Liver (tissue), 9 donors: ENCODE results near the gene ANO8. TPM values are rescaled to one million over a fixed set of nuclear protein-coding genes. Genes with fewer than 3 reads are reported as not detected.
A peak's percentile ranks its signal among the peaks of the same experiment; 100 is the strongest.

Source experiments
- DNase-seq: peaks from one replicate; pipeline ENCODE4 v3.0.0-alpha.2; 2017; ENCODE audit warnings: low spot score
- H3K27ac ChIP-seq, 2 donors: one replicate each; pipeline ENCODE4 v1.7.0; 2013; ENCODE audit warnings: inconsistent platforms in 2 of 2, low read length in 2 of 2, control low read depth in 1 of 2, low read depth in 1 of 2, mild to moderate bottlenecking in 1 of 2
- H3K27me3 ChIP-seq, 4 donors: one replicate each; pipeline versions ENCODE4 v1.6.1 to v1.7.0; 2013; ENCODE audit warnings: low read length in 3 of 4, inconsistent platforms in 1 of 4, mild to moderate bottlenecking in 1 of 4, moderate library complexity in 1 of 4; ENCODE audit not compliant: control insufficient read depth in 4 of 4, insufficient read depth in 4 of 4
- H3K36me3 ChIP-seq, 4 donors: one replicate each; pipeline versions ENCODE4 v1.6.1 to v1.7.0; 2013; ENCODE audit warnings: low read length in 3 of 4, mild to moderate bottlenecking in 3 of 4, low read depth in 1 of 4, moderate library complexity in 1 of 4; ENCODE audit not compliant: control insufficient read depth in 4 of 4, insufficient read depth in 3 of 4
- H3K4me1 ChIP-seq, 4 donors: one replicate each; pipeline versions ENCODE4 v1.6.1 to v1.7.0; 2013; ENCODE audit warnings: low read length in 3 of 4, mild to moderate bottlenecking in 3 of 4, moderate library complexity in 1 of 4; ENCODE audit not compliant: control insufficient read depth in 4 of 4, insufficient read depth in 4 of 4
- H3K4me3 ChIP-seq, 3 donors: one replicate each; pipeline versions ENCODE4 v1.6.1 to v1.7.0; 2013; ENCODE audit warnings: low read length in 3 of 3, control low read depth in 1 of 3, low read depth in 1 of 3, mild to moderate bottlenecking in 1 of 3
- H3K9ac ChIP-seq, 2 donors: one replicate each; pipeline ENCODE4 v1.7.0; 2013; ENCODE audit warnings: low read length in 2 of 2, mild to moderate bottlenecking in 2 of 2, moderate library complexity in 2 of 2, control low read depth in 1 of 2, low read depth in 1 of 2
- H3K9me3 ChIP-seq, 4 donors: one replicate each; pipeline versions ENCODE4 v1.6.1 to v1.7.0; 2013; ENCODE audit warnings: low read length in 3 of 4; ENCODE audit not compliant: control insufficient read depth in 4 of 4
- EGR1 ChIP-seq, 2 donors: IDR thresholded peaks; 2 replicates each; pipeline ENCODE4 v1.6.1; 2016 to 2018; ENCODE audit warnings: antibody characterized with exemption in 2 of 2, low read depth in 2 of 2
- FOXA1 ChIP-seq: IDR thresholded peaks from 2 replicates; pipeline ENCODE4 v1.6.1; 2016; ENCODE audit warnings: antibody characterized with exemption
- GABPA ChIP-seq, 2 donors: IDR thresholded peaks in 1 of 2; conservative IDR thresholded peaks in 1 of 2; 2 replicates each; pipeline ENCODE4 v1.6.1; 2016; ENCODE audit warnings: antibody characterized with exemption in 2 of 2, mild to moderate bottlenecking in 1 of 2, moderate library complexity in 1 of 2
- HNF4A ChIP-seq, 2 donors: conservative IDR thresholded peaks; 2 replicates each; pipeline ENCODE4 v1.6.1; 2016; ENCODE audit warnings: antibody characterized with exemption in 2 of 2, mild to moderate bottlenecking in 2 of 2
- HNF4G ChIP-seq: IDR thresholded peaks from 2 replicates; pipeline ENCODE4 v1.6.1; 2016; ENCODE audit warnings: antibody characterized with exemption
- JUND ChIP-seq, 2 donors: IDR thresholded peaks; 2 replicates each; pipeline ENCODE4 v1.6.1; 2016; ENCODE audit warnings: antibody characterized with exemption in 2 of 2
- NR2F2 ChIP-seq: IDR thresholded peaks from 2 replicates; pipeline ENCODE4 v1.6.1; 2016; ENCODE audit warnings: antibody characterized with exemption
- RAD21 ChIP-seq, 2 donors: IDR thresholded peaks; 2 replicates each; pipeline ENCODE4 v1.6.1; 2016; ENCODE audit warnings: antibody characterized with exemption in 2 of 2, mild to moderate bottlenecking in 2 of 2
- RXRA ChIP-seq, 2 donors: IDR thresholded peaks; 2 replicates each; pipeline ENCODE4 v1.6.1; 2017 to 2018; ENCODE audit warnings: antibody characterized with exemption in 2 of 2, mild to moderate bottlenecking in 1 of 2
- SP1 ChIP-seq: IDR thresholded peaks from 2 replicates; pipeline ENCODE4 v1.6.1; 2018; ENCODE audit warnings: antibody characterized with exemption, mild to moderate bottlenecking
- TAF1 ChIP-seq: conservative IDR thresholded peaks from 2 replicates; pipeline ENCODE4 v1.6.1; 2016; ENCODE audit warnings: antibody characterized with exemption, mild to moderate bottlenecking
- YY1 ChIP-seq: IDR thresholded peaks from 2 replicates; pipeline ENCODE4 v1.6.1; 2016; ENCODE audit warnings: antibody characterized with exemption, mild to moderate bottlenecking
- WGBS: extraction: QIAGEN DNeasy Blood & Tissue Kit; methylation state at CpG from one replicate; pipeline ENCODE4 v1.1.7; 2013; 5-methylcytosine and 5-hydroxymethylcytosine counted together
- polyA plus RNA-seq, 2 donors: library from polyadenylated mRNA; stranded (reverse) in 1 of 2; unstranded in 1 of 2; fragments of 200-250 nt in 1 of 2; fragments of >200 nt in 1 of 2; fragmentation: Nextera tagmentation in 1 of 2; extraction: Ambion mirVana in 1 of 2; gene quantifications; one replicate each; pipeline versions ENCODE4 v1.2.1 to v1.2.3, GENCODE V29; 2013 to 2015
- total RNA-seq, 2 donors: library from RNA; depleted of rRNA; stranded (reverse); fragments of >200 nt; gene quantifications; one replicate each; pipeline ENCODE4 v1.2.3, GENCODE V29; 2014
- TF ChIP-seq, protein P1 (sequence below): IDR thresholded peaks from 2 replicates; pipeline ENCODE4 v1.6.1; 2016; ENCODE audit warnings: antibody characterized with exemption, mild to moderate bottlenecking
- TF ChIP-seq, protein P2 (sequence below): IDR thresholded peaks from 2 replicates; pipeline ENCODE4 v1.6.1; 2016; ENCODE audit warnings: antibody characterized with exemption
- TF ChIP-seq, protein P3 (sequence below): IDR thresholded peaks from 2 replicates; pipeline ENCODE4 v1.6.1; 2016; ENCODE audit warnings: antibody characterized with exemption
- TF ChIP-seq, protein P4 (sequence below): IDR thresholded peaks from 2 replicates; pipeline ENCODE4 v1.6.1; 2016; ENCODE audit warnings: antibody characterized with exemption
- TF ChIP-seq, protein P5 (sequence below): fragments of 150-350 bp; IDR thresholded peaks from 2 replicates; pipeline ENCODE4 v1.5.1; 2017; ENCODE audit warnings: improper control_type of control experiment, low read depth, low read length; ENCODE audit not compliant: missing input control
- donor health status: healthy.
- donor health status: healthy.
- donor health status: healthy.
- donor health status: healthy.
- donor health status: healthy.

Gene ANO8
- total and polyA plus RNA-seq, 4 donors: 0.75 to 5.8 (median 2.1) TPM

DNA sequence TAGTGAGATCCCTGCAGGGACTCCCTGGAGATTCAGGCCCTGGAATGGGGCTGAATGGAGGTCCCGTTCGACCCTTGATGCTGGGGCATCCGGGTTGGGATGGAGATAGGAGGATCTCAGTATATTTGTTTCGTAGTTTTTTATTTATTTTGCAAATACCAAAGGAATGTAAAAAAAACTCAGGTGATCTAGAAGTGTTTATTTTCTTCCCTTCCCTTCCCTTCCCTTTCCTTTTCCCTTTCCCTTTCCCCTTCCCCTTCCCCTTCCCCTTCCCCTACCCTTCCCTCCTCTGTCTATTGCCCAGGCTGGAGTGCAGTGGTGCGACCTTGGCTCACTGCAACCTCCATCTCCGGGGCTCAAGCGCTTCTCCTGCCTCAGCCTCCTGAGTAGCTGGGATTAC lies 7.2 kb upstream of the ANO8 start:
- TF ChIP-seq TAF1: no peak
- TF ChIP-seq, protein P1, sequence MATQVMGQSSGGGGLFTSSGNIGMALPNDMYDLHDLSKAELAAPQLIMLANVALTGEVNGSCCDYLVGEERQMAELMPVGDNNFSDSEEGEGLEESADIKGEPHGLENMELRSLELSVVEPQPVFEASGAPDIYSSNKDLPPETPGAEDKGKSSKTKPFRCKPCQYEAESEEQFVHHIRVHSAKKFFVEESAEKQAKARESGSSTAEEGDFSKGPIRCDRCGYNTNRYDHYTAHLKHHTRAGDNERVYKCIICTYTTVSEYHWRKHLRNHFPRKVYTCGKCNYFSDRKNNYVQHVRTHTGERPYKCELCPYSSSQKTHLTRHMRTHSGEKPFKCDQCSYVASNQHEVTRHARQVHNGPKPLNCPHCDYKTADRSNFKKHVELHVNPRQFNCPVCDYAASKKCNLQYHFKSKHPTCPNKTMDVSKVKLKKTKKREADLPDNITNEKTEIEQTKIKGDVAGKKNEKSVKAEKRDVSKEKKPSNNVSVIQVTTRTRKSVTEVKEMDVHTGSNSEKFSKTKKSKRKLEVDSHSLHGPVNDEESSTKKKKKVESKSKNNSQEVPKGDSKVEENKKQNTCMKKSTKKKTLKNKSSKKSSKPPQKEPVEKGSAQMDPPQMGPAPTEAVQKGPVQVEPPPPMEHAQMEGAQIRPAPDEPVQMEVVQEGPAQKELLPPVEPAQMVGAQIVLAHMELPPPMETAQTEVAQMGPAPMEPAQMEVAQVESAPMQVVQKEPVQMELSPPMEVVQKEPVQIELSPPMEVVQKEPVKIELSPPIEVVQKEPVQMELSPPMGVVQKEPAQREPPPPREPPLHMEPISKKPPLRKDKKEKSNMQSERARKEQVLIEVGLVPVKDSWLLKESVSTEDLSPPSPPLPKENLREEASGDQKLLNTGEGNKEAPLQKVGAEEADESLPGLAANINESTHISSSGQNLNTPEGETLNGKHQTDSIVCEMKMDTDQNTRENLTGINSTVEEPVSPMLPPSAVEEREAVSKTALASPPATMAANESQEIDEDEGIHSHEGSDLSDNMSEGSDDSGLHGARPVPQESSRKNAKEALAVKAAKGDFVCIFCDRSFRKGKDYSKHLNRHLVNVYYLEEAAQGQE: no peak
- no peak for TF ChIP-seq GABPA (IDR thresholded peaks at IDR 0.05 in 1 of 2, conservative IDR thresholded peaks at IDR 0.05 in 1 of 2)
- TF ChIP-seq SP1: no peak
- TF ChIP-seq JUND (IDR thresholded peaks at IDR 0.05): no peak
- TF ChIP-seq FOXA1: no peak
- no peak for TF ChIP-seq EGR1 (IDR thresholded peaks at IDR 0.05; ENCODE audit: low read depth in 2 of 2)
- TF ChIP-seq, protein P2, sequence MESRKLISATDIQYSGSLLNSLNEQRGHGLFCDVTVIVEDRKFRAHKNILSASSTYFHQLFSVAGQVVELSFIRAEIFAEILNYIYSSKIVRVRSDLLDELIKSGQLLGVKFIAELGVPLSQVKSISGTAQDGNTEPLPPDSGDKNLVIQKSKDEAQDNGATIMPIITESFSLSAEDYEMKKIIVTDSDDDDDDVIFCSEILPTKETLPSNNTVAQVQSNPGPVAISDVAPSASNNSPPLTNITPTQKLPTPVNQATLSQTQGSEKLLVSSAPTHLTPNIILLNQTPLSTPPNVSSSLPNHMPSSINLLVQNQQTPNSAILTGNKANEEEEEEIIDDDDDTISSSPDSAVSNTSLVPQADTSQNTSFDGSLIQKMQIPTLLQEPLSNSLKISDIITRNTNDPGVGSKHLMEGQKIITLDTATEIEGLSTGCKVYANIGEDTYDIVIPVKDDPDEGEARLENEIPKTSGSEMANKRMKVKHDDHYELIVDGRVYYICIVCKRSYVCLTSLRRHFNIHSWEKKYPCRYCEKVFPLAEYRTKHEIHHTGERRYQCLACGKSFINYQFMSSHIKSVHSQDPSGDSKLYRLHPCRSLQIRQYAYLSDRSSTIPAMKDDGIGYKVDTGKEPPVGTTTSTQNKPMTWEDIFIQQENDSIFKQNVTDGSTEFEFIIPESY: no peak
- TF ChIP-seq NR2F2: no peak
- TF ChIP-seq, protein P3, sequence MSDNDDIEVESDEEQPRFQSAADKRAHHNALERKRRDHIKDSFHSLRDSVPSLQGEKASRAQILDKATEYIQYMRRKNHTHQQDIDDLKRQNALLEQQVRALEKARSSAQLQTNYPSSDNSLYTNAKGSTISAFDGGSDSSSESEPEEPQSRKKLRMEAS: no peak
- TF ChIP-seq RXRA (IDR thresholded peaks at IDR 0.05): no peak
- no peak for TF ChIP-seq YY1
- no peak for TF ChIP-seq HNF4A (conservative IDR thresholded peaks at IDR 0.05)
- TF ChIP-seq HNF4G: no peak
- TF ChIP-seq, protein P4, sequence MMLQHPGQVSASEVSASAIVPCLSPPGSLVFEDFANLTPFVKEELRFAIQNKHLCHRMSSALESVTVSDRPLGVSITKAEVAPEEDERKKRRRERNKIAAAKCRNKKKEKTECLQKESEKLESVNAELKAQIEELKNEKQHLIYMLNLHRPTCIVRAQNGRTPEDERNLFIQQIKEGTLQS: no peak
- TF ChIP-seq RAD21 (IDR thresholded peaks at IDR 0.05): no peak
- Histone ChIP-seq H3K27ac (no peak overlapping the region), H3K4me1 (peaks cover 8 to 22% (median 15%) of the 10 kb centered on the region in 4 donors), H3K36me3 (peaks cover 0 to 3% (median 0%) of the 10 kb centered on the region in 4 donors), H3K9ac (no peak overlapping the region), H3K4me3 (no peak overlapping the region), H3K9me3 (no peaks in the 10 kb centered on the region), H3K27me3 (no peaks in the 10 kb centered on the region)
- no peak for DNase-seq
- WGBS: 97% methylated on average over 7 of the region's 7 CpGs

DNA sequence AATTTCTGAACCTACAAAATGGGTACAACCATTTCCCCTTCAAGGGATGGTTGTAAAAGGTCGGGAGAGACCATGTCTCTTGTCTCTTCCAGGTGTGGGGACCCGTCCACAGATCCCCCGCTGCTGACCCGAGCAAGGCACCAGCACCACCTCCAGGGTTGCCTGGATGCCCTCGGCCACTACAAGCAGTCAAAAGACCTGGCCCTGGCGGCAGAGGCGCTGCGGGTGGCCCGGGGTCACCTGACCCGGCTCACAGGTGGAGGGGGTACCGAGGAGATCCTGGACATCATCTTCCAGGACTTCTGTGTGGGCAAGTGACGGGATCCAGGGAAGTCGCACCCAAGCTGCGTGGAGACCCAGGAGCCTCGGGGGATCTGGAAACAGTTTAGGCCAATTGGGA lies 6.7 kb upstream of the ANO8 start:
- H3K9me3 ChIP-seq: no peaks in the 10 kb centered on the region
- H3K27me3 ChIP-seq: no peaks in the 10 kb centered on the region
- 95% methylated on average over 15 of the region's 15 CpGs for WGBS
- no peak for DNase-seq
- H3K4me3 ChIP-seq: no peak overlapping the region
- H3K4me1 ChIP-seq: peaks cover 8 to 25% (median 17%) of the 10 kb centered on the region in 4 donors
- H3K36me3 ChIP-seq: peaks cover 0 to 3% (median 0%) of the 10 kb centered on the region in 4 donors
- no peak overlapping the region for H3K9ac ChIP-seq
- H3K27ac ChIP-seq: peak overlapping the region; percentile 49 to 75
- no peak for TF ChIP-seq SP1
- no peak for TF ChIP-seq TAF1
- TF ChIP-seq JUND (IDR thresholded peaks at IDR 0.05): no peak
- TF ChIP-seq RXRA (IDR thresholded peaks at IDR 0.05): no peak
- TF ChIP-seq, protein P5, sequence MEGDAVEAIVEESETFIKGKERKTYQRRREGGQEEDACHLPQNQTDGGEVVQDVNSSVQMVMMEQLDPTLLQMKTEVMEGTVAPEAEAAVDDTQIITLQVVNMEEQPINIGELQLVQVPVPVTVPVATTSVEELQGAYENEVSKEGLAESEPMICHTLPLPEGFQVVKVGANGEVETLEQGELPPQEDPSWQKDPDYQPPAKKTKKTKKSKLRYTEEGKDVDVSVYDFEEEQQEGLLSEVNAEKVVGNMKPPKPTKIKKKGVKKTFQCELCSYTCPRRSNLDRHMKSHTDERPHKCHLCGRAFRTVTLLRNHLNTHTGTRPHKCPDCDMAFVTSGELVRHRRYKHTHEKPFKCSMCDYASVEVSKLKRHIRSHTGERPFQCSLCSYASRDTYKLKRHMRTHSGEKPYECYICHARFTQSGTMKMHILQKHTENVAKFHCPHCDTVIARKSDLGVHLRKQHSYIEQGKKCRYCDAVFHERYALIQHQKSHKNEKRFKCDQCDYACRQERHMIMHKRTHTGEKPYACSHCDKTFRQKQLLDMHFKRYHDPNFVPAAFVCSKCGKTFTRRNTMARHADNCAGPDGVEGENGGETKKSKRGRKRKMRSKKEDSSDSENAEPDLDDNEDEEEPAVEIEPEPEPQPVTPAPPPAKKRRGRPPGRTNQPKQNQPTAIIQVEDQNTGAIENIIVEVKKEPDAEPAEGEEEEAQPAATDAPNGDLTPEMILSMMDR: no peak
- no peak for TF ChIP-seq HNF4A (conservative IDR thresholded peaks at IDR 0.05)
- no peak for TF ChIP-seq EGR1 (IDR thresholded peaks at IDR 0.05; ENCODE audit: low read depth in 2 of 2)
- TF ChIP-seq, protein P2: no peak
- TF ChIP-seq, protein P1: no peak
- no peak for TF ChIP-seq RAD21 (IDR thresholded peaks at IDR 0.05)
- TF ChIP-seq YY1: no peak
- TF ChIP-seq, protein P4: no peak
- TF ChIP-seq HNF4G: no peak
- no peak for TF ChIP-seq FOXA1
